Mesenchymal stem cell (in vitro differentiated cells and primary cell): ENCODE measurements around the gene HTR3E.
"Not testable (repeated sequence)": the region's sequence is repeated elsewhere in the genome, so short reads cannot be mapped to it uniquely, and the experiment has no call there.

ENCODE experiments used
- DNase-seq: peaks from one replicate; pipeline ENCODE4 v3.0.0-alpha.2; 2013
- H2AFZ ChIP-seq: one replicate; pipeline ENCODE4 v1.6.1; 2013; ENCODE audit warnings: low read depth, mild to moderate bottlenecking, control low read depth, inconsistent platforms, low read length, moderate library complexity
- H2AK5ac ChIP-seq: 2 replicates; pipeline ENCODE4 v1.6.1; 2013; ENCODE audit warnings: low read length, moderate library complexity, mild to moderate bottlenecking, inconsistent platforms; ENCODE audit not compliant: severe bottlenecking
- H2BK120ac ChIP-seq: one replicate; pipeline ENCODE4 v1.6.1; 2013; ENCODE audit warnings: low read depth, mild to moderate bottlenecking, inconsistent platforms, low read length, moderate library complexity
- H2BK12ac ChIP-seq, 2 experiments: one replicate each; pipeline ENCODE4 v1.6.1; 2013; ENCODE audit warnings: inconsistent platforms in 2 of 2, low read length in 2 of 2, mild to moderate bottlenecking in 2 of 2, moderate library complexity in 2 of 2, control low read depth in 1 of 2
- H2BK15ac ChIP-seq: one replicate; pipeline ENCODE4 v1.6.1; 2013; ENCODE audit warnings: mild to moderate bottlenecking, low read depth, inconsistent platforms; ENCODE audit not compliant: poor library complexity, severe bottlenecking
- H2BK5ac ChIP-seq: 2 replicates; pipeline ENCODE4 v1.6.1; 2013; ENCODE audit warnings: low read depth, mild to moderate bottlenecking, low read length, control low read depth, inconsistent platforms; ENCODE audit not compliant: poor library complexity, severe bottlenecking
- H3K14ac ChIP-seq, 2 experiments: one replicate each; pipeline ENCODE4 v1.6.1; 2013; ENCODE audit warnings: inconsistent platforms in 2 of 2, low read length in 2 of 2, control low read depth in 1 of 2, mild to moderate bottlenecking in 1 of 2, moderate library complexity in 1 of 2
- H3K18ac ChIP-seq, 2 experiments: one replicate each; pipeline ENCODE4 v1.6.1; 2013; ENCODE audit warnings: inconsistent platforms in 2 of 2, low read length in 2 of 2, control low read depth in 1 of 2, low read depth in 1 of 2, mild to moderate bottlenecking in 1 of 2
- H3K23ac ChIP-seq, 2 experiments: one replicate each; pipeline ENCODE4 v1.6.1; 2013; ENCODE audit warnings: inconsistent platforms in 2 of 2, low read length in 2 of 2, mild to moderate bottlenecking in 2 of 2, moderate library complexity in 2 of 2, control low read depth in 1 of 2
- H3K27ac ChIP-seq: 2 replicates; pipeline ENCODE4 v1.5.1; 2013; ENCODE audit warnings: mild to moderate bottlenecking, moderate library complexity, low read length, control low read depth, inconsistent platforms; ENCODE audit not compliant: poor library complexity, severe bottlenecking
- H3K27me3 ChIP-seq, 2 experiments: 2 replicates each; pipeline versions ENCODE4 v1.6.1 to v1.7.0; 2013; ENCODE audit warnings: low read length in 2 of 2, mild to moderate bottlenecking in 2 of 2, moderate library complexity in 2 of 2, control low read depth in 1 of 2, inconsistent platforms in 1 of 2; ENCODE audit not compliant: control insufficient read depth in 1 of 2, insufficient read depth in 1 of 2
- H3K36me3 ChIP-seq, 2 experiments: 2 replicates each; pipeline versions ENCODE4 v1.6.1 to v1.7.0; 2013; ENCODE audit warnings: low read length in 2 of 2, control low read depth in 1 of 2, inconsistent platforms in 1 of 2, low read depth in 1 of 2, mild to moderate bottlenecking in 1 of 2; ENCODE audit not compliant: insufficient read depth in 2 of 2, control insufficient read depth in 1 of 2
- H3K4ac ChIP-seq, 2 experiments: one replicate each; pipeline ENCODE4 v1.6.1; 2013; ENCODE audit warnings: inconsistent platforms in 2 of 2, low read length in 2 of 2, mild to moderate bottlenecking in 2 of 2, moderate library complexity in 2 of 2, control low read depth in 1 of 2, low read depth in 1 of 2
- H3K4me1 ChIP-seq: 2 replicates; pipeline ENCODE4 v1.6.1; 2013; ENCODE audit warnings: low read depth, low read length, control low read depth; ENCODE audit not compliant: control insufficient read depth, insufficient read depth
- H3K4me2 ChIP-seq: 2 replicates; pipeline ENCODE4 v1.6.1; 2013; ENCODE audit warnings: low read length, mild to moderate bottlenecking, inconsistent platforms; ENCODE audit not compliant: poor library complexity, severe bottlenecking
- H3K4me3 ChIP-seq, 2 experiments: 2 replicates each; pipeline versions ENCODE4 v1.5.1 to v1.7.0; 2013; ENCODE audit warnings: low read length in 2 of 2, mild to moderate bottlenecking in 2 of 2, control low read depth in 1 of 2, low read depth in 1 of 2; ENCODE audit not compliant: insufficient read depth in 1 of 2
- H3K79me1 ChIP-seq: replicated peaks from 2 replicates; pipeline ENCODE4 v1.6.1; 2013; ENCODE audit warnings: mild to moderate bottlenecking, control low read depth, low read length, inconsistent platforms; ENCODE audit not compliant: poor library complexity, severe bottlenecking
- H3K9ac ChIP-seq: 2 replicates; pipeline ENCODE4 v1.7.0; 2013; ENCODE audit warnings: mild to moderate bottlenecking, low read length, moderate library complexity
- H3K9me3 ChIP-seq: 2 replicates; pipeline ENCODE4 v1.7.0; 2013; ENCODE audit warnings: mild to moderate bottlenecking, low read length; ENCODE audit not compliant: control insufficient read depth
- H4K8ac ChIP-seq: one replicate; pipeline ENCODE4 v1.6.1; 2013; ENCODE audit warnings: inconsistent platforms, mild to moderate bottlenecking, low read length, moderate library complexity
- H4K91ac ChIP-seq: one replicate; pipeline ENCODE4 v1.6.1; 2013; ENCODE audit warnings: mild to moderate bottlenecking, low read length, inconsistent platforms
- WGBS: methylation state at CpG from one replicate; pipeline ENCODE4 v1.1.7; 2013; ENCODE audit warnings: mixed read lengths; 5-methylcytosine and 5-hydroxymethylcytosine counted together

Gene HTR3E

DNA sequence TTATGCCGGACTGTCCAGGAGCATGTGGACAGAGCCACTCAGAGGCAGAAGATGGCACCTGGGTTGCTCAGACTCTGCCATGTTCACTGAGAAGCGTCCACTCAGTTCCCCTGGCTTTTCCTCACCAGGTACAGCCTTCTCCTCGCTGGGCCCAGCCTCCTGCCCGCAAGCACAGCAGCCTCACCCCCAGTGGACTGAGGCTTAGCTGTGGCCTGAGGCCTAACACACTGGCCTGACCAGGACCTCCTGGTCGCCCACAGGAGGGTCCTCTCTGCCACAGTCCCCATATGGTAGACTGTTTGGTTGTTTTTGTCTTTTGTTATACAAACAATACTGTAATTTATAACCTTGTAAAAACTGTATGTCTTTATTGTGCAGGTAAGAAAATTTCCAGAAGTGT, 28.5 kb upstream of the HTR3E start:
- WGBS: 78% methylated on average over 3 of the region's 5 CpGs
- no peak overlapping the region for H3K14ac ChIP-seq
- no peak overlapping the region for H3K18ac ChIP-seq
- H2AK5ac ChIP-seq: no peak overlapping the region
- H2BK15ac ChIP-seq: no peak overlapping the region
- H3K4me1 ChIP-seq: no peaks in the 10 kb centered on the region
- no peak overlapping the region for H3K27ac ChIP-seq
- H2BK120ac ChIP-seq: no peak overlapping the region
- no peak overlapping the region for H2AFZ ChIP-seq
- no peak overlapping the region for H2BK5ac ChIP-seq
- no peak overlapping the region for H3K4ac ChIP-seq
- H3K9me3 ChIP-seq: no peaks in the 10 kb centered on the region
- no peaks in the 10 kb centered on the region for H3K36me3 ChIP-seq
- H3K4me2 ChIP-seq: no peak overlapping the region
- H4K8ac ChIP-seq: no peak overlapping the region
- peaks cover 0 to 13% of the 10 kb centered on the region in 2 experiments for H3K27me3 ChIP-seq
- DNase-seq: no peak
- no peak overlapping the region for H4K91ac ChIP-seq
- no peak overlapping the region for H3K9ac ChIP-seq
- H3K23ac ChIP-seq: no peak overlapping the region
- H2BK12ac ChIP-seq: no peak overlapping the region
- H3K79me1 ChIP-seq: no peaks in the 10 kb centered on the region
- H3K4me3 ChIP-seq: no peak overlapping the region

DNA sequence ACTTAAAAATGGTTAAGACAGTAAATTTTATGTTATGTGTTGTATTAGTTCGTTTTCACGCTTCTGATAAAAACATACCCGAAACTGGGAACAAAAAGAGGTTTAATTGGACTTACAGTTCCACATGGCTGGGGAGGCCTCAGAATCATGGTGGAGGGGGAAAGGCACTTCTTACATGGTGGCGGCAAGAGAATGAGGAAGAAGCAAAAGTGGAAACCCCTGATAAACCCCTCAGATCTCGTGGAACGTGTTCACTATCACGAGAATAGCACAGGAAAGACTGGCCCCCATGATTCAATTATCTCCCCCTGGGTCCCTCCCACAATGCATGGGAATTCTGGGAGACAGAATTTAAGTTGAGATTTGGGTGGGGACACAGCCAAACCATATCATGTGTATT, 25.7 kb upstream of the HTR3E start:
- H3K9ac ChIP-seq, H3K4me2 ChIP-seq, H2BK12ac ChIP-seq, H4K91ac ChIP-seq, H4K8ac ChIP-seq, H2BK5ac ChIP-seq, H3K79me1 ChIP-seq, H3K4ac ChIP-seq, H3K4me3 ChIP-seq, H2AFZ ChIP-seq, H3K27ac ChIP-seq, H2BK15ac ChIP-seq, H3K36me3 ChIP-seq, H2AK5ac ChIP-seq, DNase-seq, H2BK120ac ChIP-seq, H3K14ac ChIP-seq, H3K18ac ChIP-seq, H3K23ac ChIP-seq, H3K4me1 ChIP-seq, H3K9me3 ChIP-seq: not testable (repeated sequence)
- 95% methylated on average over 6 of the region's 7 CpGs for WGBS
- H3K27me3 ChIP-seq: peaks cover 3 to 22% of the 10 kb centered on the region in 2 experiments

DNA sequence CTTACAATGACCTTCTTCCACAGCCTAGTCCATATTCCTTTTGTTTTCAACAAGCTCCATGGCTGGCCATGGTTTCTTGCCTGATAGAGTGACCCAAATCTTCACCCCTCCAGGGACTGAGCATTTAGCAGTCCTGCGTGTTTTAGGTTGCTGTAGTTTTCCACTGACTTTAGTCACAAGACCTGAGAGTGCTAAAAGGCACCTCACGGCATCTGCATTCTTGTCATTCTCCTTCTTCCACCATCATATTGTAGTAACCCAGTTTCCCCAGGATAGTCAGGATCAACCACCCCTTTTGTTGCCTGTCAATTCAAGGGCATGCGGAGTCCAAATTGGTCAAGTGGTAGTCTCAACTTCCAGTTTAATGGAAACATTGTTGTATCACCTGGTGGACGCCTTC, 23.2 kb upstream of the HTR3E start:
- Histone ChIP-seq H3K14ac (no peak overlapping the region), H3K4ac (no peak overlapping the region), H4K8ac (no peak overlapping the region), H2BK15ac (no peak overlapping the region), H3K27ac (no peak overlapping the region), H2AK5ac (no peak overlapping the region), H2BK12ac (no peak overlapping the region), H3K9ac (no peak overlapping the region), H4K91ac (no peak overlapping the region), H2AFZ (no peak overlapping the region), H2BK120ac (no peak overlapping the region), H3K4me1 (no peaks in the 10 kb centered on the region), H3K23ac (no peak overlapping the region), H3K36me3 (no peaks in the 10 kb centered on the region), H3K9me3 (peaks cover 4% of the 10 kb centered on the region), H3K79me1 (no peaks in the 10 kb centered on the region), H2BK5ac (no peak overlapping the region), H3K4me3 (no peak overlapping the region), H3K27me3 (peaks cover 13 to 30% of the 10 kb centered on the region in 2 experiments), H3K4me2 (no peak overlapping the region), H3K18ac (no peak overlapping the region)
- DNase-seq: no peak
- WGBS: 87% methylated on average over 4 of the region's 4 CpGs

DNA sequence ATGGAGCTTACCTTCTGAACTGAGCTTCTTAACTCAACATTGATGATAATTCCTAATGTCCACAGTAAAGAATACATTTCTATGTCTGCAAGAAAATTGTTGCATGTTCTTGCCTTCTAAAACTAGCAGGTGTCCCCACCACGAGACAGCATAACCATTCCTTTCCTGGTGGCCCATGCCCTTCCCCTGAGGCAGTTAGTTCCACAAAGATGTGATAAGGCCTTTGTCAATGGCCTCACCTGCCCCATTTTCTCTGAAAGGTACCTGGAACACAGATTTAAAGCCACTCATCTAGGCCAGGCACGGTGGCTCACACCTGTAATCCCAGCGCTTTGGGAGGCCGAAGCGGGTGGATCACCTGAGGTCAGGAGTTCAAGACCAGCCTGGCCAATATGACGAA, 21.0 kb upstream of the HTR3E start:
- no peak overlapping the region for H3K18ac ChIP-seq
- no peak overlapping the region for H2BK120ac ChIP-seq
- no peak overlapping the region for H3K4me2 ChIP-seq
- no peaks in the 10 kb centered on the region for H3K36me3 ChIP-seq
- no peaks in the 10 kb centered on the region for H3K79me1 ChIP-seq
- H3K4me1 ChIP-seq: no peaks in the 10 kb centered on the region
- H3K23ac ChIP-seq: no peak overlapping the region
- no peak overlapping the region for H2BK12ac ChIP-seq
- H2BK15ac ChIP-seq: no peak overlapping the region
- H3K4me3 ChIP-seq: no peak overlapping the region
- H3K14ac ChIP-seq: no peak overlapping the region
- H2AK5ac ChIP-seq: no peak overlapping the region
- H2AFZ ChIP-seq: no peak overlapping the region
- 92% methylated on average over 5 of the region's 6 CpGs for WGBS
- no peak overlapping the region for H4K91ac ChIP-seq
- H3K4ac ChIP-seq: no peak overlapping the region
- H3K9ac ChIP-seq: no peak overlapping the region
- H3K27ac ChIP-seq: no peak overlapping the region
- H4K8ac ChIP-seq: no peak overlapping the region
- peaks cover 4% of the 10 kb centered on the region for H3K9me3 ChIP-seq
- peaks cover 13 to 34% of the 10 kb centered on the region in 2 experiments for H3K27me3 ChIP-seq
- H2BK5ac ChIP-seq: no peak overlapping the region
- no peak for DNase-seq
